Ascending aorta (tissue), 2 donors: ENCODE data around the gene TMEM132A. TPM values are rescaled to one million over a fixed set of nuclear protein-coding genes. Genes with fewer than 3 reads are reported as not detected.
A peak's percentile ranks its signal among the peaks of the same experiment; 100 is the strongest.

Source experiments
- DNase-seq, 2 donors: peaks; one replicate each; pipeline ENCODE4 v3.0.0-alpha.2; 2019; ENCODE audit warnings: low spot score in 2 of 2
- H3K27ac ChIP-seq, 2 donors: fragments of 200-600 bp; sonication (generic); one replicate each; pipeline ENCODE4 v1.5.1; 2016 to 2017; ENCODE audit warnings: mild to moderate bottlenecking in 1 of 2
- H3K27me3 ChIP-seq: fragments of 200-600 bp; sonication (generic); one replicate; pipeline ENCODE4 v1.5.1; 2017
- H3K36me3 ChIP-seq, 2 donors: fragments of 200-600 bp; sonication (generic); one replicate each; pipeline ENCODE4 v1.5.1; 2016
- H3K4me1 ChIP-seq, 2 donors: fragments of 200-600 bp; sonication (generic); one replicate each; pipeline ENCODE4 v1.5.1; 2016 to 2017; ENCODE audit warnings: mild to moderate bottlenecking in 1 of 2
- H3K4me3 ChIP-seq, 2 donors: fragments of 200-600 bp; sonication (generic); one replicate each; pipeline ENCODE4 v1.5.1; 2016 to 2017; ENCODE audit warnings: mild to moderate bottlenecking in 1 of 2
- H3K9me3 ChIP-seq, 2 donors: fragments of 200-600 bp; sonication (generic); one replicate each; pipeline ENCODE4 v1.5.1; 2016
- intact Hi-C: fragments of 100-400 bp; cut with DNase I; formaldehyde crosslinking; loops from one replicate; pipeline ENCODE4 v1.15.1; 2023
- total RNA-seq: library from RNA; depleted of rRNA; stranded (reverse); fragments of >200 nt; gene quantifications from one replicate; pipeline ENCODE4 v1.1.0, GENCODE V29; 2016
- TF ChIP-seq, protein P1 (sequence below), 3 experiments: fragments of 200-600 bp in 2 of 3; fragments of 450-650 bp in 1 of 3; sonication (generic) in 2 of 3; IDR thresholded peaks; one replicate each; pipeline ENCODE4 v1.5.1; 2016 to 2019; ENCODE audit warnings: antibody characterized with exemption in 3 of 3, mild to moderate bottlenecking in 1 of 3, moderate library complexity in 1 of 3

The TMEM132A gene
- total RNA-seq, 1 donor from 2014 or later = 18.9 TPM

DNA sequence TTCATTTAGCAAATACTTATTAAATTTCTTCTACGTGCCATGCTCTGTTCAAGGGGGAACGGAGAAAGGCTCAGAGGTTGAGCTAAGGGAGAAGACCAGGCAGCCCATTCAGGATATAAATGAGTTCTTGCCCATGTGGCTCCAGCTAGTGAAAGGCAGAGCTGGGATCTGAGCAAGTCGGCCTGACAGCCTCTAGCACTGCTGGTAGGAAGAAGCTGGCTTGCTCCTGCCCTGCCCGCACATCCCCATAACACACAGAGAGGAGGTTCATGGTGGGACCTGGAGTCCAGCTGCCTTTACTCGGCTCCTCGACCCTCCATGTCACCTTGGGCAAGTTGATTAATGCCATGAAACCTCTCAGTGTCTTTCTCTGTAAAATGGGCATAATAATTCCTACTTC lies 25.8 kb downstream of the TMEM132A start:
- no peaks in the 10 kb centered on the region for H3K27me3 ChIP-seq
- no peak overlapping the region for H3K27ac ChIP-seq
- peak overlapping the region in 1 of 2 donors; percentile 78 for H3K4me3 ChIP-seq
- H3K9me3 ChIP-seq = no peaks in the 10 kb centered on the region
- peaks cover 5 to 6% of the 10 kb centered on the region in 2 donors for H3K4me1 ChIP-seq
- intact Hi-C loops = loop anchor here (5.0 kb wide), 1 partner anchor 33 kb away; no protein-coding TSS in a partner anchor
- TF ChIP-seq, protein P1, sequence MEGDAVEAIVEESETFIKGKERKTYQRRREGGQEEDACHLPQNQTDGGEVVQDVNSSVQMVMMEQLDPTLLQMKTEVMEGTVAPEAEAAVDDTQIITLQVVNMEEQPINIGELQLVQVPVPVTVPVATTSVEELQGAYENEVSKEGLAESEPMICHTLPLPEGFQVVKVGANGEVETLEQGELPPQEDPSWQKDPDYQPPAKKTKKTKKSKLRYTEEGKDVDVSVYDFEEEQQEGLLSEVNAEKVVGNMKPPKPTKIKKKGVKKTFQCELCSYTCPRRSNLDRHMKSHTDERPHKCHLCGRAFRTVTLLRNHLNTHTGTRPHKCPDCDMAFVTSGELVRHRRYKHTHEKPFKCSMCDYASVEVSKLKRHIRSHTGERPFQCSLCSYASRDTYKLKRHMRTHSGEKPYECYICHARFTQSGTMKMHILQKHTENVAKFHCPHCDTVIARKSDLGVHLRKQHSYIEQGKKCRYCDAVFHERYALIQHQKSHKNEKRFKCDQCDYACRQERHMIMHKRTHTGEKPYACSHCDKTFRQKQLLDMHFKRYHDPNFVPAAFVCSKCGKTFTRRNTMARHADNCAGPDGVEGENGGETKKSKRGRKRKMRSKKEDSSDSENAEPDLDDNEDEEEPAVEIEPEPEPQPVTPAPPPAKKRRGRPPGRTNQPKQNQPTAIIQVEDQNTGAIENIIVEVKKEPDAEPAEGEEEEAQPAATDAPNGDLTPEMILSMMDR (IDR thresholded peaks at IDR 0.05) = no peak
- peaks cover 0 to 12% of the 10 kb centered on the region in 2 donors for H3K36me3 ChIP-seq
- no peak for DNase-seq

DNA sequence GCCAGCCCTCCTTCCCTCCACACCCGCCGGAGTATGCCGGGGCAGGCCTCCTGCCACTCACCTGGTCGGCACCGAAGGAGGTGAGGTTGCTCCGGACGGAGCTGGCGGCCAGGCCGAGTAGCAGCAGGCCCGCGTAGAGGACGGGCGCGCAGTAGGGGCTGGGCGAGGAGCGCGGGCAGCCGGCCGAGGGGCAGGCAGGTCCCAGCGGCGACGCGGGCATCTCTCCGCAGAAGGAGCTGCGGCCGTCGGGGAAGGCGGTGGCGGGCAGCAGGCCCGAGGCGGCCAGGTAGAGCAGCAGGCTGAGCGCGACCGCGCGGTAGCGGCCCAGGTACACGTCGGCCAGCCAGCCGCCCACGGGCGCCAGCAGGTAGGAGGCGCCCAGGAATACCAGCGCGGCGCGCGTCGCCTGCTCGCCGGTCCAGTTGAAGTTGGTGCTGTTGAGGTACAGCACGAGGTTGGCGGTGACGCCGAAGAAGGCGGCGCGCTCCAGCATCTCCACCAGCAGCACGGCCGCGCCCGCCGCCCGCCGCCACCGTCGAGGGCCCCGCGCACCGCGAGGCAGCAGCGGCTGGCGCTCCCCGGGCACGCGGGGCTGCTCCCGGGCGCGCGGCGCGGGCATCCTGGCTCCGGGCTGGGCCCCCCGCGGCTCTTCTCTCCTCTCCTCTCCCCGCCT lies 26.8 kb downstream of the TMEM132A start:
- Histone ChIP-seq H3K36me3 (peaks cover 0 to 4% of the 10 kb centered on the region in 2 donors), H3K4me3 (peak overlapping the region; percentile 56 to 78), H3K4me1 (peaks cover 5 to 6% of the 10 kb centered on the region in 2 donors), H3K9me3 (no peaks in the 10 kb centered on the region), H3K27me3 (no peaks in the 10 kb centered on the region), H3K27ac (peak overlapping the region; percentile 78 to 82)
- TF ChIP-seq, protein P1 (IDR thresholded peaks at IDR 0.05) = no peak
- no peak for DNase-seq
- intact Hi-C loops = loop anchor here (5.0 kb wide), 1 partner anchor 34 kb away; no protein-coding TSS in a partner anchor

DNA sequence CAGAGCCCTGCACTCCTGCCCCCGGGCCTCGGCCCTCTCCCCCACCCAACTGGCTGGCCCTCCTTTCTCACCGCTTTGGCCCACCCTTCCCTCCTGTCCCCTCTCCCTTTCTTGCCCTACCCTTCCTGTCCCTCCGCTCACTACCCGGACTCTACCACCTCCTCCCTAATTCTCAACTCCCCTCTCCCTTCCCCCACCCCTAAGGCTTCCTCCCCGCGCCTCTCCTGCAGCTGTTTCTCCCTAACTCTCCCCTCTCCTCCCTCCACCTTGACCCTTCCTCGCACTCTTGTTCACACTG lies 27.3 kb downstream of the TMEM132A start:
- no peaks in the 10 kb centered on the region for H3K27me3 ChIP-seq
- TF ChIP-seq, protein P1 (IDR thresholded peaks at IDR 0.05) = no peak
- intact Hi-C loops = loop anchor here (5.0 kb wide), 1 partner anchor 34 kb away; no protein-coding TSS in a partner anchor
- H3K36me3 ChIP-seq = no peaks in the 10 kb centered on the region
- H3K27ac ChIP-seq = peak overlapping the region; percentile 78 to 82
- H3K9me3 ChIP-seq = no peaks in the 10 kb centered on the region
- H3K4me3 ChIP-seq = peak overlapping the region; percentile 56 to 78
- peaks cover 5 to 6% of the 10 kb centered on the region in 2 donors for H3K4me1 ChIP-seq
- DNase-seq = no peak

DNA sequence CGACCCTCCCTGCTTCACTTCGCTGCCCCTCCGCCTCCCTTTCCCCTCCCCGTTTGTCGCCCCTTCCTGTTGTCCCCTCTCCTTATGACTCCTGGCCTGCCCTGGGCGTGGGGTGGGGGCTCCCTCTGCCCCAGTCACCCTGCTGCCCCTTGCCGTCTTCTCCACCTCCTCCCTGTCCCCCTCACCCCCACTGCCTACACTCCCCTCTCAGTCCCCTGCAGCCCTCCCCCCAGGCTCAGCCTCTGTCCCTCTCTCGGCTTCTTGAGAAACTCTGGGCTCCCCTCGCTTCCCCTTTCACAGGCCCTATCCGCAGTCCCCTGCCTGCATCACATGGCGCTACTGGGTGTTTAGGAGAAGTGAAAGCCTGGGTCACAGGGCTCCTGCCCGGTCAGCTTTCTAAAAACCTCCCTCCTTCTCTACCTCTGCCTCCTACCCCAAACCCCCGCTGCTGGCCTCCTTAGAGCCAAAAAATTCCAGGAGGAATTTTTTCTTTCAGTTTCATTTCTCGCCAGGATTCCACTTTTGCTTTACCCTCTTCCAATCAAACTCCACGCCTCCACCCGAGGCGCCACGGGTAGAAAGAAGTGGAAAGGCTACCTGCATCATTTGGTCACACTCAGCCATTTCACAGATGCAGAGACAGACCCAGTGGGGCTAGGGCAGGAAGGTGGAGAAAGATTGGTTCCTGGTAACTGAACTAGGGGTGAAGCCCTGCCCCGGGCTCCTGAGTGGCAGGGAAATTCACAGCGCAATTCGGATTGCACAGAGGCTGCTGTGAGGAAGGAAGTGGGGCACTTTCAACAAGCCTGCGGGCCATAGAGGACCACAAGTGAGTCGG lies 27.9 kb downstream of the TMEM132A start, which contains the start of gene SLC15A3:
Gene SLC15A3 (minus strand): TSS at position 273 of the 838 bp plus-strand sequence. CDS start 625 bp downstream, outside the sequence.
- Histone ChIP-seq H3K4me1 (peaks cover 5 to 6% of the 10 kb centered on the region in 2 donors), H3K4me3 (peak within 1 kb of the TSS; percentile 56 to 78), H3K9me3 (no peaks in the 10 kb centered on the region), H3K27me3 (no peaks in the 10 kb centered on the region), H3K27ac (peak within 1 kb of the TSS; percentile 78 to 82), H3K36me3 (no peaks in the 10 kb centered on the region)
- DNase-seq = peak; percentile 76 to 84
- TF ChIP-seq, protein P1 (IDR thresholded peaks at IDR 0.05) = no peak
- intact Hi-C loops = loop anchor here (5.0 kb wide), 1 partner anchor 35 kb away; no protein-coding TSS in a partner anchor

DNA sequence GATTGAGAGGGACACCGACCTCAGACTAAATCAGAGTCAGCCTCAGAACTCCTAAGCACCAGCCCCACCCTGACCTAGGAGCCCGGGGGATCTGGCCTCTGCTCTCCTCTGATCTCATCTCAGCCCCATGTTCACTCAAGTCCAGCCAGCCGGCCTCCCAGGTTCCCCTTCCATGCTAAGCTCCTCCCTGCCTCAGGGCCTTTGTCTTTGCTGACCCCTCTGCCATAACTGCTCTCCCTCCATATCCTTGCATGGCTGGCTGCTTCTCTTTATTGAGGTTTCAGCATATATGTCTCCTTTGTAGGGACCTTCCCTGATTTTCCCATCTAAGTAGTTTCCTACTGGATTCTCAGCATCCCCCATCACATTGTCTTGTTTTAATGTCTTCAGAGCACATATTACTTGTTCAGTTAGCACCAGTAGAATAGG lies 28.5 kb downstream of the TMEM132A start:
- no peaks in the 10 kb centered on the region for H3K27me3 ChIP-seq
- intact Hi-C loops = loop anchor here (5.0 kb wide), 1 partner anchor 35 kb away; no protein-coding TSS in a partner anchor

More for the DNA sequence above, 28.5 kb downstream of the TMEM132A start:
- Histone ChIP-seq H3K36me3 (no peaks in the 10 kb centered on the region), H3K27ac (peak overlapping the region; percentile 78 to 82), H3K9me3 (no peaks in the 10 kb centered on the region), H3K4me3 (peak overlapping the region; percentile 56 to 78), H3K4me1 (peaks cover 5 to 6% of the 10 kb centered on the region in 2 donors)
- TF ChIP-seq, protein P1 (IDR thresholded peaks at IDR 0.05) = no peak
- DNase-seq = no peak
